ENCODE results near the gene NKD2.

GRCh38 chr5:1074816-1075554 is 66.4 kb downstream of the NKD2 start:
- TF ChIP-seq CTCF (IDR thresholded peaks at IDR 0.05) (no peak), SMC3 (IDR thresholded peaks at IDR 0.05; ENCODE audit: low read depth, low read length) (no peak), RFX5 (IDR thresholded peaks at IDR 0.05; ENCODE audit: low read length) (no peak), TCF12 (IDR thresholded peaks at IDR 0.05) (no peak), REST (IDR thresholded peaks at IDR 0.05; ENCODE audit: low read depth, low read length) (no peak), EZH2phosphoT487 (IDR thresholded peaks at IDR 0.05; ENCODE audit: borderline replicate concordance, low read depth) (no peak), POLR2AphosphoS5 (IDR thresholded peaks at IDR 0.05; ENCODE audit: low read depth, low read length) (no peak), YY1 (IDR thresholded peaks at IDR 0.05; ENCODE audit: low read depth) (no peak), ELF1 (IDR thresholded peaks at IDR 0.05) (no peak)
